K562 (cell line): Measurements from ENCODE around the gene LRRC51. TPM values are rescaled to one million over a fixed set of nuclear protein-coding genes. Genes with fewer than 3 reads are reported as not detected.
A peak's percentile ranks its signal among the peaks of the same experiment; 100 is the strongest.

Source experiments
- CHD4 ChIP-seq: fragments of 200-600 bp; sonication (generic); IDR thresholded peaks from 3 replicates; pipeline ENCODE4 v1.6.1; 2012; ENCODE audit warnings: low read depth, mild to moderate bottlenecking, mixed read lengths, low read length, inconsistent platforms; ENCODE audit not compliant: insufficient read depth, insufficient replicate concordance, poor library complexity, severe bottlenecking
- CREM ChIP-seq: IDR thresholded peaks from 2 replicates; pipeline ENCODE4 v1.6.1; 2014; ENCODE audit warnings: antibody characterized with exemption, low read depth
- ETV1 ChIP-seq: fragments of 450-650 bp; conservative IDR thresholded peaks from 2 replicates; pipeline ENCODE4 v1.6.1; 2016; ENCODE audit warnings: missing genetic modification characterization, control low read depth, low read depth, missing compliant biosample characterization
- EZH2 ChIP-seq: IDR thresholded peaks from 2 replicates; pipeline ENCODE4 v1.6.1; 2012; ENCODE audit warnings: low read depth, mild to moderate bottlenecking, inconsistent platforms, low read length, borderline replicate concordance
- FOXP1 ChIP-seq: sonication (generic); formaldehyde crosslinking; IDR thresholded peaks from 2 replicates; pipeline ENCODE4 v1.8.0; 2022; ENCODE audit warnings: mild to moderate bottlenecking, missing genetic modification reagents
- KHSRP ChIP-seq: fragments of 450-650 bp; IDR thresholded peaks from 2 replicates; pipeline ENCODE4 v1.6.1; 2017
- KLF1 ChIP-seq: fragments of 450-650 bp; IDR thresholded peaks from 2 replicates; pipeline ENCODE4 v1.6.1; 2016; ENCODE audit warnings: missing genetic modification characterization, missing compliant biosample characterization
- L3MBTL2 ChIP-seq: fragments of 450-650 bp; IDR thresholded peaks from 2 replicates; pipeline ENCODE4 v1.6.1; 2016; ENCODE audit warnings: mild to moderate bottlenecking, moderate library complexity
- MAZ ChIP-seq, 2 experiments: fragments of 450-650 bp in 1 of 2; sonication (generic) in 1 of 2; formaldehyde crosslinking; IDR thresholded peaks in 1 of 2; conservative IDR thresholded peaks in 1 of 2; 2 replicates each; pipeline versions ENCODE4 v1.4.0 to v1.5.0; 2020; ENCODE audit warnings: mild to moderate bottlenecking in 1 of 2, missing genetic modification reagents in 1 of 2
- MYBL2 ChIP-seq, 2 experiments: fragments of 450-650 bp in 1 of 2; sonication (generic) in 1 of 2; formaldehyde crosslinking in 1 of 2; IDR thresholded peaks; 2 replicates each; pipeline versions ENCODE4 v1.6.1 to v1.8.1; 2017 to 2022; ENCODE audit warnings: borderline replicate concordance in 1 of 2, inconsistent platforms in 1 of 2, low read depth in 1 of 2, mild to moderate bottlenecking in 1 of 2, missing genetic modification reagents in 1 of 2, moderate library complexity in 1 of 2
- NFE2 ChIP-seq: IDR thresholded peaks from 2 replicates; pipeline ENCODE4 v1.6.1; 2014; ENCODE audit warnings: antibody characterized with exemption, low read depth
- POLR3A ChIP-seq: IDR thresholded peaks from 2 replicates; pipeline ENCODE4 v1.6.1; 2011; ENCODE audit warnings: borderline replicate concordance, mild to moderate bottlenecking, moderate library complexity; ENCODE audit not compliant: insufficient read length, insufficient read depth; ENCODE audit errors: extremely low read depth
- SAFB ChIP-seq: fragments of 200-400 bp; formaldehyde crosslinking; IDR thresholded peaks from 2 replicates; pipeline ENCODE4 v1.6.1; 2017; ENCODE audit warnings: low read depth, low read length, borderline replicate concordance
- TBP ChIP-seq: optimal IDR thresholded peaks from 2 replicates; pipeline ENCODE3; 2011; ENCODE audit warnings: low read depth, low read length, improper control_type of control experiment
- YBX1 ChIP-seq: fragments of 450-650 bp; IDR thresholded peaks from 2 replicates; pipeline ENCODE4 v1.7.1; 2016; ENCODE audit warnings: mild to moderate bottlenecking
- ZNF644 ChIP-seq: fragments of 200-800 bp; sonication (Bioruptor generic); IDR thresholded peaks from 2 replicates; pipeline ENCODE4 v1.6.1; 2016; ENCODE audit warnings: low read depth, missing genetic modification characterization, missing compliant biosample characterization
- ZNF778 ChIP-seq: fragments of 450-650 bp; formaldehyde crosslinking; IDR thresholded peaks from 2 replicates; pipeline ENCODE4 v1.4.0; 2020; ENCODE audit warnings: mild to moderate bottlenecking, moderate library complexity
- polyA plus RNA-seq, 8 experiments: library from polyadenylated mRNA; depleted of rRNA in 4 of 8; stranded (reverse) in 5 of 8; unstranded in 3 of 8; fragments of >200 nt; fragmentation: Nextera tagmentation in 2 of 8; fragmentation: Illumina TruSeq in 1 of 8; extraction: Ambion mirVana in 2 of 8; extraction: Trizol in 1 of 8; gene quantifications; 2 replicates each; pipeline versions ENCODE4 v1.2.1 to v1.2.3, GENCODE V29; 2011 to 2014; ENCODE audit warnings: inconsistent platforms in 1 of 8, missing spikeins in 1 of 8
- total RNA-seq, 7 experiments: library from RNA; depleted of rRNA in 6 of 7; stranded (reverse); fragments of >200 nt in 6 of 7; fragmentation: Illumina TruSeq in 2 of 7; extraction: Trizol in 2 of 7; gene quantifications; 2 replicates each; pipeline versions ENCODE4 v1.2.1 to v1.2.3, GENCODE V29; 2011 to 2021; ENCODE audit warnings: low replicate concordance in 1 of 7
- TF ChIP-seq, protein P1 (sequence below), 2 experiments: fragments of 450-650 bp; IDR thresholded peaks; 2 replicates each; pipeline ENCODE4 v1.6.1; 2018; ENCODE audit warnings: mild to moderate bottlenecking in 2 of 2, low read depth in 1 of 2; ENCODE audit not compliant: partially characterized antibody in 2 of 2
- TF ChIP-seq, protein P2 (sequence below): fragments of 450-650 bp; IDR thresholded peaks from 2 replicates; pipeline ENCODE4 v1.6.1; 2016; ENCODE audit warnings: antibody characterized with exemption
- TF ChIP-seq, protein P3 (sequence below): sonication (generic); formaldehyde crosslinking; IDR thresholded peaks from 2 replicates; pipeline ENCODE4 v1.8.1; 2023; ENCODE audit warnings: mild to moderate bottlenecking, missing genetic modification reagents

Gene LRRC51
- total and polyA plus RNA-seq, 9 of the 15 experiments (the other 6 are each of a cell fraction or from before 2014, with no cell fraction given), result 4.7 to 10.6 (median 5.6) TPM

DNA sequence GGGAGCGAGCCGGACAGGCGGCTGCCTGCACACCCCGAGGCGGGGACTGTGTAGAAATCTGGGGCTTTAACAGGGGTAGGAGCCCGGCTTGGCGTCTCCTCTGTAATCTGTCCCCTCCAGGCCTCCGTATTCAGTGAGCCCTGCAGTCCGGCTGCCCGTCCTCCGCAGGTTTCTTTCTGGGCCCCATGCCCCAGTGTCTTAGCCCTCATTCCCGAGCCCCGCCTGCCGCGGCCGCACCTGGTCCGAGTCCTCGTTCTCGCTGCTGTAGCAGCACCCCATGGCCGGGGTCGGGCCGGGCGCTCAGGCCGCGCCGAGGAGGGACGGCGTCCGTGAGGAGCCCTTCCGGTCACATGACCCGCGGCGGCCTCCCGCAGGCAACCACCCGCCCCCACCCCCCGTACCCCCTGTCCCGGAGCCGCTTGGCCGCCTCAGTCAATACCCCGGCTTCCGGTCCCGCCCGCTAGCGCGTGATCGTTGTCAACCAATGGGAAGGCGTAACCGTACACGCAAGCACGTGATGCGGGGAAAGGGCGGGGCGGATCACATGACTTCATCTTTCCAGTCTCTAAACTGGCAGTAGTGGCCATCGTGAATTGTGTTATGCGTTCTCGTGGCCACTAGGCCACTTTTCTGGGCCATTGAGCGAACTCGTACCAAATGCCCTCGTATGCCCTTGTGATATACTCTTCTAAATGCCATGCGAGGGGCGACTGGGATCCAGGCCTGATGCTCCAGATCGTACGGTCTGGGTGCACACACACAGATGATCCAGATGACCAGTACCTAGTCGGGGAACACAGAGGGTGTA lies 22.5 kb downstream of the LRRC51 start, which contains the start of gene LAMTOR1 (continued):
- TF ChIP-seq EZH2, result no peak
- peak in 1 of 2 experiments; percentile 73 for TF ChIP-seq MAZ (CRISPR knock-in tag; conservative IDR thresholded peaks at IDR 0.05 in 1 of 2, IDR thresholded peaks at IDR 0.05 in 1 of 2)
- no peak for TF ChIP-seq CHD4
- peak; percentile 93 for TF ChIP-seq L3MBTL2
- peak; percentile 59; the same call in 1 of the 2 replicates for TF ChIP-seq ETV1
- TF ChIP-seq SAFB, result no peak
- TF ChIP-seq TBP, result peak; percentile 76
- peak; percentile 19; the same call in 1 of the 2 replicates for TF ChIP-seq ZNF644 (tag)
- TF ChIP-seq MYBL2 (IDR thresholded peaks at IDR 0.05; ENCODE audit: low read depth), result no peak
- TF ChIP-seq MYBL2 (CRISPR knock-in tag; IDR thresholded peaks at IDR 0.05; ENCODE audit: borderline replicate concordance), result no peak
- TF ChIP-seq, protein P1, sequence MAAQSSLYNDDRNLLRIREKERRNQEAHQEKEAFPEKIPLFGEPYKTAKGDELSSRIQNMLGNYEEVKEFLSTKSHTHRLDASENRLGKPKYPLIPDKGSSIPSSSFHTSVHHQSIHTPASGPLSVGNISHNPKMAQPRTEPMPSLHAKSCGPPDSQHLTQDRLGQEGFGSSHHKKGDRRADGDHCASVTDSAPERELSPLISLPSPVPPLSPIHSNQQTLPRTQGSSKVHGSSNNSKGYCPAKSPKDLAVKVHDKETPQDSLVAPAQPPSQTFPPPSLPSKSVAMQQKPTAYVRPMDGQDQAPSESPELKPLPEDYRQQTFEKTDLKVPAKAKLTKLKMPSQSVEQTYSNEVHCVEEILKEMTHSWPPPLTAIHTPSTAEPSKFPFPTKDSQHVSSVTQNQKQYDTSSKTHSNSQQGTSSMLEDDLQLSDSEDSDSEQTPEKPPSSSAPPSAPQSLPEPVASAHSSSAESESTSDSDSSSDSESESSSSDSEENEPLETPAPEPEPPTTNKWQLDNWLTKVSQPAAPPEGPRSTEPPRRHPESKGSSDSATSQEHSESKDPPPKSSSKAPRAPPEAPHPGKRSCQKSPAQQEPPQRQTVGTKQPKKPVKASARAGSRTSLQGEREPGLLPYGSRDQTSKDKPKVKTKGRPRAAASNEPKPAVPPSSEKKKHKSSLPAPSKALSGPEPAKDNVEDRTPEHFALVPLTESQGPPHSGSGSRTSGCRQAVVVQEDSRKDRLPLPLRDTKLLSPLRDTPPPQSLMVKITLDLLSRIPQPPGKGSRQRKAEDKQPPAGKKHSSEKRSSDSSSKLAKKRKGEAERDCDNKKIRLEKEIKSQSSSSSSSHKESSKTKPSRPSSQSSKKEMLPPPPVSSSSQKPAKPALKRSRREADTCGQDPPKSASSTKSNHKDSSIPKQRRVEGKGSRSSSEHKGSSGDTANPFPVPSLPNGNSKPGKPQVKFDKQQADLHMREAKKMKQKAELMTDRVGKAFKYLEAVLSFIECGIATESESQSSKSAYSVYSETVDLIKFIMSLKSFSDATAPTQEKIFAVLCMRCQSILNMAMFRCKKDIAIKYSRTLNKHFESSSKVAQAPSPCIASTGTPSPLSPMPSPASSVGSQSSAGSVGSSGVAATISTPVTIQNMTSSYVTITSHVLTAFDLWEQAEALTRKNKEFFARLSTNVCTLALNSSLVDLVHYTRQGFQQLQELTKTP (IDR thresholded peaks at IDR 0.05; ENCODE audit: low read depth in 1 of 2, partially characterized antibody in 2 of 2), result peak in 1 of 2 experiments; percentile 78
- TF ChIP-seq, protein P2, sequence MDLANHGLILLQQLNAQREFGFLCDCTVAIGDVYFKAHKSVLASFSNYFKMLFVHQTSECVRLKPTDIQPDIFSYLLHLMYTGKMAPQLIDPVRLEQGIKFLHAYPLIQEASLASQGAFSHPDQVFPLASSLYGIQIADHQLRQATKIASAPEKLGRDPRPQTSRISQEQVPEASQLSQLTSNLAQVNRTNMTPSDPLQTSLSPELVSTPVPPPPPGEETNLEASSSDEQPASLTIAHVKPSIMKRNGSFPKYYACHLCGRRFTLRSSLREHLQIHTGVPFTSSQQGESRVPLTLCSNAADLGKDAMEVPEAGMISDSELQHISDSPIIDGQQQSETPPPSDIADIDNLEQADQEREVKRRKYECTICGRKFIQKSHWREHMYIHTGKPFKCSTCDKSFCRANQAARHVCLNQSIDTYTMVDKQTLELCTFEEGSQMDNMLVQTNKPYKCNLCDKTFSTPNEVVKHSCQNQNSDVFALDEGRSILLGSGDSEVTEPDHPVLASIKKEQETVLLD, result peak; percentile 58; the same call in 1 of the 2 replicates
- TF ChIP-seq CREM, result peak; percentile 50
- no peak for TF ChIP-seq KHSRP
- TF ChIP-seq KLF1, result peak; percentile 93
- TF ChIP-seq, protein P3, sequence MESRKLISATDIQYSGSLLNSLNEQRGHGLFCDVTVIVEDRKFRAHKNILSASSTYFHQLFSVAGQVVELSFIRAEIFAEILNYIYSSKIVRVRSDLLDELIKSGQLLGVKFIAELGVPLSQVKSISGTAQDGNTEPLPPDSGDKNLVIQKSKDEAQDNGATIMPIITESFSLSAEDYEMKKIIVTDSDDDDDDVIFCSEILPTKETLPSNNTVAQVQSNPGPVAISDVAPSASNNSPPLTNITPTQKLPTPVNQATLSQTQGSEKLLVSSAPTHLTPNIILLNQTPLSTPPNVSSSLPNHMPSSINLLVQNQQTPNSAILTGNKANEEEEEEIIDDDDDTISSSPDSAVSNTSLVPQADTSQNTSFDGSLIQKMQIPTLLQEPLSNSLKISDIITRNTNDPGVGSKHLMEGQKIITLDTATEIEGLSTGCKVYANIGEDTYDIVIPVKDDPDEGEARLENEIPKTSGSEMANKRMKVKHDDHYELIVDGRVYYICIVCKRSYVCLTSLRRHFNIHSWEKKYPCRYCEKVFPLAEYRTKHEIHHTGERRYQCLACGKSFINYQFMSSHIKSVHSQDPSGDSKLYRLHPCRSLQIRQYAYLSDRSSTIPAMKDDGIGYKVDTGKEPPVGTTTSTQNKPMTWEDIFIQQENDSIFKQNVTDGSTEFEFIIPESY (CRISPR knock-in tag), result peak; percentile 60
- TF ChIP-seq NFE2, result no peak
- no peak for TF ChIP-seq YBX1
- no peak for TF ChIP-seq ZNF778
- no peak for TF ChIP-seq POLR3A
- peak; percentile 55; the same call in 1 of the 2 replicates for TF ChIP-seq FOXP1 (CRISPR knock-in tag)
